Upper lobe of left lung (tissue), 6 donors: ENCODE measurements around the gene EXOC4. TPM values are rescaled to one million over a fixed set of nuclear protein-coding genes. Genes with fewer than 3 reads are reported as not detected.

Source experiments
- ATAC-seq, 2 donors: fragments of 200-7000 bp; cut with Tn5 transposase; one replicate each; pipeline ENCODE4 v1.9.1; 2022; ENCODE audit warnings: mild to moderate bottlenecking in 2 of 2, moderate library complexity in 2 of 2; ENCODE audit not compliant: low FRiP score in 2 of 2
- DNase-seq, 2 donors: peaks; one replicate each; pipeline ENCODE4 v3.0.0-alpha.2; 2019 to 2020
- H3K27ac ChIP-seq, 4 donors: fragments of 200-600 bp; sonication (generic); one replicate each; pipeline ENCODE4 v1.5.1; 2016 to 2019
- H3K27me3 ChIP-seq, 4 donors: fragments of 200-600 bp; sonication (generic); one replicate each; pipeline ENCODE4 v1.5.1; 2017 to 2019
- H3K36me3 ChIP-seq, 4 donors: fragments of 200-600 bp; sonication (generic); one replicate each; pipeline ENCODE4 v1.5.1; 2016 to 2019
- H3K4me1 ChIP-seq, 4 donors: fragments of 200-600 bp; sonication (generic); one replicate each; pipeline ENCODE4 v1.5.1; 2018 to 2019
- H3K4me3 ChIP-seq, 4 donors: fragments of 200-600 bp; sonication (generic); one replicate each; pipeline ENCODE4 v1.5.1; 2017 to 2019; ENCODE audit warnings: mild to moderate bottlenecking in 2 of 4, moderate library complexity in 1 of 4
- H3K9me3 ChIP-seq, 4 donors: fragments of 200-600 bp; sonication (generic); one replicate each; pipeline ENCODE4 v1.5.1; 2018 to 2019
- EP300 ChIP-seq, 4 donors: sonication (generic); formaldehyde crosslinking; IDR thresholded peaks; one replicate each; pipeline ENCODE4 v1.5.1; 2017; ENCODE audit warnings: antibody characterized with exemption in 4 of 4, control low read depth in 2 of 4
- POLR2A ChIP-seq, 4 donors: fragments of 450-650 bp; IDR thresholded peaks; one replicate each; pipeline ENCODE4 v1.5.1; 2016 to 2017; ENCODE audit warnings: antibody characterized with exemption in 4 of 4, mild to moderate bottlenecking in 2 of 4
- POLR2AphosphoS5 ChIP-seq, 2 donors: sonication (generic); formaldehyde crosslinking; IDR thresholded peaks; one replicate each; pipeline ENCODE4 v1.5.1; 2017; ENCODE audit warnings: antibody characterized with exemption in 2 of 2
- WGBS, 2 donors: methylation state at CpG; one replicate each; pipeline ENCODE4 v1.1.5; 2017 to 2018; 5-methylcytosine and 5-hydroxymethylcytosine counted together
- total RNA-seq, 6 donors: library from RNA; depleted of rRNA in 4 of 6; stranded (reverse); fragments of >200 nt in 4 of 6; gene quantifications; one replicate each; pipeline versions ENCODE4 v1.1.0 to v1.2.1, GENCODE V29; 2016 to 2021
- TF ChIP-seq, protein P1 (sequence below), 6 experiments: fragments of 450-650 bp in 4 of 6; fragments of 200-600 bp in 2 of 6; sonication (generic) in 2 of 6; IDR thresholded peaks; one replicate each; pipeline ENCODE4 v1.5.1; 2016 to 2019; ENCODE audit warnings: antibody characterized with exemption in 6 of 6
- donor health status: DM: no; HTN: no; CAD: no; lungs with moderate emphysema.
- donor health status: DM: no; HTN: yes; CAD: no; lungs with severe emphysema.

Gene EXOC4
- total RNA-seq, 6 donors from 2014 or later, result 56.3 to 325 (median 99.4) TPM

DNA sequence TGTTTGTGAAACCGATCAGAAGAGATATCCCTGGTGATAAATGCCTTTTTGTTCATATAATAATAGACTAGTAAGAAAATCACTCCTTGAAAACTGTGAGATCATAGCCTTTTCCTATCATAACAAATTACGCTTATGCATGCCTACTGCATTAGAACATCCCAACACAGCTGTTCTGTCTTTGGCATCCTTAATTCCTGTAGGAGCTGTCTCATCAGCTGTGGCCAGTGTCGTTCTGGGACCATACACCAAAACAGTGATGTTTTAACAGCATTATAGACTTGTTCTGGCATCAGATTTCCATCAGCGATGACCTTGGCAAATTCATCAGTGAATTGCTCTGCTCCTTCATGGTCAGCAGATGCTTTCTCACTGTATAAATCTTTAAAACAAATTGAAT lies 450.7 kb downstream of the EXOC4 start:
- no peak for TF ChIP-seq POLR2AphosphoS5 (IDR thresholded peaks at IDR 0.05)
- no peaks in the 10 kb centered on the region for H3K4me1 ChIP-seq
- no peak overlapping the region for H3K27ac ChIP-seq
- DNase-seq, result no peak
- no peaks in the 10 kb centered on the region for H3K36me3 ChIP-seq
- no peaks in the 10 kb centered on the region for H3K27me3 ChIP-seq
- H3K9me3 ChIP-seq, result no peaks in the 10 kb centered on the region
- WGBS, 2 donors, result 74 to 84% methylated on average over 4 of the region's 4 CpGs
- ATAC-seq, result peak in 1 of 2 donors; percentile 86
- H3K4me3 ChIP-seq, result no peak overlapping the region

DNA sequence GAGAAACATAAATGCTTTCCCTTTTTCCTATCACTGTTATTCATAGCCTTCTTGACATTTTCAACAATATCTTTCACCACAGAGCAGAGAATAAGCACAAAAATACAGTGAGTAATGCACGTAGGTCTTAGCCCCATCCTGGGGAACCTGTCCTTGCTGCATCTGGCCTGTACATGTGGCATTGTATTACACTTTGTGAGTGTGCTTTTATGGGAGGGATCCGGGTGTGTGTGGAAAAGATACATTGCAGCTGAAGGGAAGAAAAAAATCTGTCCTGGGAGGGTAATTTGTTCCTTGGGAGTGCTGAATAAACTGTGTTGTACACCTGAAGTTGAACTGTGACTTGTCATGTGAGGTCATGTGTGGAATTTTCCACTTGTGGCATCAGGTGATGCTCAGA lies 451.6 kb downstream of the EXOC4 start:
- DNase-seq (no peak), ATAC-seq (no peak)
- H3K4me3 ChIP-seq, result no peak overlapping the region
- H3K36me3 ChIP-seq, result no peaks in the 10 kb centered on the region
- no peaks in the 10 kb centered on the region for H3K9me3 ChIP-seq
- no peak for TF ChIP-seq POLR2AphosphoS5 (IDR thresholded peaks at IDR 0.05)
- no peak for TF ChIP-seq POLR2A (IDR thresholded peaks at IDR 0.05)
- no peak for TF ChIP-seq EP300 (IDR thresholded peaks at IDR 0.05)
- TF ChIP-seq, protein P1, sequence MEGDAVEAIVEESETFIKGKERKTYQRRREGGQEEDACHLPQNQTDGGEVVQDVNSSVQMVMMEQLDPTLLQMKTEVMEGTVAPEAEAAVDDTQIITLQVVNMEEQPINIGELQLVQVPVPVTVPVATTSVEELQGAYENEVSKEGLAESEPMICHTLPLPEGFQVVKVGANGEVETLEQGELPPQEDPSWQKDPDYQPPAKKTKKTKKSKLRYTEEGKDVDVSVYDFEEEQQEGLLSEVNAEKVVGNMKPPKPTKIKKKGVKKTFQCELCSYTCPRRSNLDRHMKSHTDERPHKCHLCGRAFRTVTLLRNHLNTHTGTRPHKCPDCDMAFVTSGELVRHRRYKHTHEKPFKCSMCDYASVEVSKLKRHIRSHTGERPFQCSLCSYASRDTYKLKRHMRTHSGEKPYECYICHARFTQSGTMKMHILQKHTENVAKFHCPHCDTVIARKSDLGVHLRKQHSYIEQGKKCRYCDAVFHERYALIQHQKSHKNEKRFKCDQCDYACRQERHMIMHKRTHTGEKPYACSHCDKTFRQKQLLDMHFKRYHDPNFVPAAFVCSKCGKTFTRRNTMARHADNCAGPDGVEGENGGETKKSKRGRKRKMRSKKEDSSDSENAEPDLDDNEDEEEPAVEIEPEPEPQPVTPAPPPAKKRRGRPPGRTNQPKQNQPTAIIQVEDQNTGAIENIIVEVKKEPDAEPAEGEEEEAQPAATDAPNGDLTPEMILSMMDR (IDR thresholded peaks at IDR 0.05), result no peak
- no peak overlapping the region for H3K27ac ChIP-seq
- WGBS, 2 donors, result 88 to 96% methylated on average over 2 of the region's 2 CpGs
- no peaks in the 10 kb centered on the region for H3K4me1 ChIP-seq
- no peaks in the 10 kb centered on the region for H3K27me3 ChIP-seq

DNA sequence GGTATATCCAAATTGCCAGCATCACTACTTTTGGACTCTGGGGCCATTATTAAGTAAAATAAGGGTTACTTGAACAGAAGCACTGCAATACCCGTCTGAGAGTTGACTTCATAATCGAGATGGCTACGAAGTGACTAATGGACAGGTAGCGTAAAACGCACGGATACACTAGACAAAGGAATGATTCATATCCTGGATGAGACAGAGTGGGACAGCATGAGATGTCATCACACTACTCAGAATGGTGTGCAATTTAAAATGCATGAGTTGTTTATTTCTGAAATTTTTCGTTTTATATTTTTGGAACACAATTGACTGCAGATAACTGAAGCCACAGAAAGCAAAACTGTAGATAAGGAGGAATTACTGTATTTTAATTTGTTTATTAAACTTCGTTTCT lies 452.7 kb downstream of the EXOC4 start:
- no peaks in the 10 kb centered on the region for H3K4me1 ChIP-seq
- H3K27ac ChIP-seq, result no peak overlapping the region
- H3K36me3 ChIP-seq, result no peaks in the 10 kb centered on the region
- ATAC-seq, result no peak
- no peaks in the 10 kb centered on the region for H3K27me3 ChIP-seq
- no peak for DNase-seq
- TF ChIP-seq POLR2AphosphoS5 (IDR thresholded peaks at IDR 0.05), result no peak
- no peak for TF ChIP-seq EP300 (IDR thresholded peaks at IDR 0.05)
- TF ChIP-seq, protein P1 (IDR thresholded peaks at IDR 0.05), result no peak
- TF ChIP-seq POLR2A (IDR thresholded peaks at IDR 0.05), result no peak
- H3K4me3 ChIP-seq, result no peak overlapping the region
- no peaks in the 10 kb centered on the region for H3K9me3 ChIP-seq
- 87 to 88% methylated on average over 8 of the region's 8 CpGs for WGBS, 2 donors

DNA sequence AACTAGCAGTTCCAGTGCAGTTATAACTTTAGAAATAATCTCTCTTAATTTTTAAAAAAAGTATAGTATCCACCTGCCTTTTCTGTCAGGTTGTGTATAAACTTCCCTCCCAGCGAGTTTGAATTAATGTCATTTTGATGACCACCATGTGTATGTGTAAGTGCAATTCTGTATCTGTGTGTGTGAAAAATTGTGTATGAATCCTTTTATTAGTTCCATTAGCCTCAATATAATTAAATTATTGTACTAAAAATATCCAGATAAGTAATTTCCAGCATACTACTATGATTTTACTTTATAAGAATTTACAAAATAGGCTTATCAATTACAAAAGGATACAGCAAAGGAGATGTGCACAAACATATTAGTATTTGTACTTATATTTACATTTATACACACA lies 453.1 kb downstream of the EXOC4 start:
- 97 to 100% methylated on average over 1 of the region's 1 CpG for WGBS, 2 donors
- no peak overlapping the region for H3K4me3 ChIP-seq
- H3K4me1 ChIP-seq, result no peaks in the 10 kb centered on the region
- TF ChIP-seq EP300 (IDR thresholded peaks at IDR 0.05), result no peak
- TF ChIP-seq, protein P1 (IDR thresholded peaks at IDR 0.05), result no peak
- no peak for TF ChIP-seq POLR2AphosphoS5 (IDR thresholded peaks at IDR 0.05)
- no peak for TF ChIP-seq POLR2A (IDR thresholded peaks at IDR 0.05)
- H3K36me3 ChIP-seq, result no peaks in the 10 kb centered on the region
- H3K27ac ChIP-seq, result no peak overlapping the region
- no peaks in the 10 kb centered on the region for H3K9me3 ChIP-seq
- DNase-seq (no peak), ATAC-seq (no peak)
- H3K27me3 ChIP-seq, result no peaks in the 10 kb centered on the region

DNA sequence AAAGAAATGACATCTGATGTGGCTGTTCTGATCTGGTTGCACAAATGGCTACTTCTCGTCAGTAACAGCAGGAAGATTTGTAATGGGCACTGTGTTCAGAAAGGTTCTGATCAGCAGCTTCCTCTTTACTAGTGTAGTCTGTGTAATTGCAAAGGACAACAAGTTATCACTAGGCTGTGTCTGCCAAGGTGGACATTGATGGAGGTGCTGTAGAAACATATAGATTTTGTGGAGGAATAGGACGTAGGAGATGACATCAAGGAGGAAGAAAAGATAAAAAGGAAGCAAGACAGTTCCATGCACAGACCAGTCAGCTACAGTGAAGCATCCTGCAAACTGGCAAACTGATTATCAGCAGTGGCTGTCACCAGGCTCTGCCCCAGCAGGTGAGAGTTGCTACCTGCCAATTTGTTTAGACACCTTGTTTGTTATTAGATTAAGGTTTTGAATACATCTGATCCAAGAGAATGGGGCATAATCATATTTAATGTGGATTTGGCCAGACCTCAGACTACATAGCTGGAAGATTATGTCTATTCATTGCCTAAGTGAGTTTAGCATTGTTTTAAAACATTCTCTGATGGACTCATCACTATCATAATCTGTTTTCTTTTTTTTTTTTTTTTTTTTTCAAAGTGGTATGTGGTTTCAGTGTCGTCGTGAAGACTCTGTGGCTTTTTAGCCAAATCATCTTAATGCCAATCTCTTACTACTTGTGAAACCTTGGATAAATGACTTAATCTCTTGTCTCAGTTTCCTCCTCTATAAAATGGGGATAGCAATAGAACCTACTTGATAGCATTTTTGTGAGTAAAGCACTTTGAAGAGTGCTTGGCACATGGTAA lies 456.4 kb downstream of the EXOC4 start:
- WGBS, 2 donors, result 74 to 88% methylated on average over 4 of the region's 4 CpGs
- ATAC-seq, result no peak
- no peak for DNase-seq

More for the DNA sequence above, 456.4 kb downstream of the EXOC4 start:
- Histone ChIP-seq H3K36me3 (no peaks in the 10 kb centered on the region), H3K27me3 (no peaks in the 10 kb centered on the region), H3K9me3 (no peaks in the 10 kb centered on the region), H3K4me1 (no peaks in the 10 kb centered on the region), H3K4me3 (no peak overlapping the region), H3K27ac (no peak overlapping the region)
- TF ChIP-seq EP300 (IDR thresholded peaks at IDR 0.05), result no peak
- TF ChIP-seq, protein P1 (IDR thresholded peaks at IDR 0.05), result no peak
- TF ChIP-seq POLR2AphosphoS5 (IDR thresholded peaks at IDR 0.05), result no peak
- no peak for TF ChIP-seq POLR2A (IDR thresholded peaks at IDR 0.05)
